Measurements from ENCODE around the gene CCNL2.
"Not testable (repeated sequence)": the region's sequence is repeated elsewhere in the genome, so short reads cannot be mapped to it uniquely, and the experiment has no call there.

Gene CCNL2

DNA sequence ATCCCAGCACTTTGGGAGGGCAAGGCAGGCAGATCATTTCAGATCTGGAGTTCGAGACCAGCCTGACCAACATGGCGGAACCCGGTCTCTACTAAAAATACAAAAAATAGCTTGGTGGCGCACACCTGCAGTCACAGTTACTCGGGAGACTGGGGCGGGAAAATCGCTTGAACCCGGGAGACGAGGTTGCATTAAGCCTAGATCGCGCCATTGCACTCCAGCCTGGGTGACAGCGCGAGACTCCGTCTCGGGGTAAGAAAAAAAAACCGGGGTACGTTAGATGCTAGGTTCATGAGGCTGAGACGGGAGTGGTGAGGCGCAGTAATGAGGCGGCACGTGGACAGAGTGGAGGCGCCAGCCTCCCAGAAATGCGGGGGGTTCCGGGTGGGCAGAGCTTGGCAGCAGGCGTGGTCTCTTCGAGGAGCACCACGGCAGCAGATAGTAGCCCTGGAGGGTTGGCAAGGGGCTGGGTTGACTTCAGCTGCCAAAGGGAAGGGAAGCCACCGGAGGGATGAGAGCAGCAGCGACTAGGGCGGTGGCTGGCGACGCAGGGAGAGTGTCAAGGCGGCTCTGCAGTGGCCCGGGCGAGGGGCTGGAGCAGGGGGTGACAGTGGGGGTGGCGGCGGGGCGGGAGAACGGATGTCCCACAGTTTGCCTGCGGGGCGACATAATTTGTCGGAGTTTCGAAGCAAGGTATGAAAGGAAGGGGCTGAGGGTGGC lies 7.1 kb upstream of the CCNL2 start:
- CTCF ChIA-PET = interaction anchor here (0.6 to 1.4 kb wide), 5 partner anchors 32 to 62 kb away, joined by 3 to 4 read pairs (median 3); no protein-coding TSS in a partner anchor
- 0 out of 2 replicates have a peak, but pooled peaks have one; percentile 7 for TF ChIP-seq GLIS1 (tag by site-specific recombination; IDR thresholded peaks at IDR 0.05)
- TF ChIP-seq GLIS2 (tag by site-specific recombination; IDR thresholded peaks at IDR 0.05) = peak; percentile 46
- TF ChIP-seq SP3 (tag by site-specific recombination; IDR thresholded peaks at IDR 0.05) = no peak
- Histone ChIP-seq H3K4me1 (ENCODE audit: control insufficient read depth, insufficient read depth, low read length) (no peaks in the 10 kb centered on the region), H3K36me3 (ENCODE audit: control insufficient read depth in 2 of 2, insufficient read depth in 1 of 2, low read length in 2 of 2) (peaks cover 19 to 66% of the 10 kb centered on the region in 2 experiments; a peak in 2 of 3 replicates), H3K9me3 (ENCODE audit: control insufficient read depth, insufficient read depth, low read depth, low read length) (no peaks in the 10 kb centered on the region), H3K4me3 (ENCODE audit: low read depth, low read length) (peak overlapping the region; percentile 84), H3K27ac (ENCODE audit: extremely low read depth, low read depth, low read length) (peak overlapping the region; percentile 87)
- POLR2A ChIA-PET = interaction anchor here (0.6 to 1.0 kb wide), 3 partner anchors 31 to 159 kb away, joined by 3 read pairs; partner anchors contain the start of gene AURKAIP1

DNA sequence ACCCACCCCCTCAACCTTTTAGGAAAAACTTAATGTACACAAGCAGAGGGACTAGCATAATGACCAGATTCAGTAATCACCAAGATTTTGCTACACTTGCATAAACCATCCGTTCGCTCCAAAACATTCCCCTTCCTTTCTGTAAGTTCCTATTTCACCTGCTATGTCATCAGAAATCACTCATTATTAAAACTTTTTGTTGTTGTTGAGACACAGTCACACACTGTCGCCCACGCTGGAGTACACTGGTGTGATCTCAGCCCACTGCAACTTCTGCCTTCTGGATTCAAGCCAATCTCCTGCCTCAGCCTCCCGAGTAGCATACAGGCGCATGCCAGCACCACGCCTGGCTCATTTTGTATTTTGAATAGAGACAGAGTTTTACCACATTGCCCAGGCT lies 4.5 kb upstream of the CCNL2 start:
- TF ChIP-seq ZNF600 (tag by site-specific recombination; IDR thresholded peaks at IDR 0.05) = peak; percentile 68
- TF ChIP-seq EGR2 (tag by site-specific recombination; IDR thresholded peaks at IDR 0.05; ENCODE audit: low read depth) = peak; percentile 64; the same call in 1 of the 2 replicates
- TF ChIP-seq, protein P1, sequence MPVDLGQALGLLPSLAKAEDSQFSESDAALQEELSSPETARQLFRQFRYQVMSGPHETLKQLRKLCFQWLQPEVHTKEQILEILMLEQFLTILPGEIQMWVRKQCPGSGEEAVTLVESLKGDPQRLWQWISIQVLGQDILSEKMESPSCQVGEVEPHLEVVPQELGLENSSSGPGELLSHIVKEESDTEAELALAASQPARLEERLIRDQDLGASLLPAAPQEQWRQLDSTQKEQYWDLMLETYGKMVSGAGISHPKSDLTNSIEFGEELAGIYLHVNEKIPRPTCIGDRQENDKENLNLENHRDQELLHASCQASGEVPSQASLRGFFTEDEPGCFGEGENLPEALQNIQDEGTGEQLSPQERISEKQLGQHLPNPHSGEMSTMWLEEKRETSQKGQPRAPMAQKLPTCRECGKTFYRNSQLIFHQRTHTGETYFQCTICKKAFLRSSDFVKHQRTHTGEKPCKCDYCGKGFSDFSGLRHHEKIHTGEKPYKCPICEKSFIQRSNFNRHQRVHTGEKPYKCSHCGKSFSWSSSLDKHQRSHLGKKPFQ (tag by site-specific recombination; IDR thresholded peaks at IDR 0.05) = peak; percentile 60; the same call in 1 of the 2 replicates
- no peak for TF ChIP-seq ZNF529 (tag by site-specific recombination; IDR thresholded peaks at IDR 0.05; ENCODE audit: insufficient replicate concordance)
- TF ChIP-seq ZFHX2 (tag by site-specific recombination; conservative IDR thresholded peaks at IDR 0.05) = peak; percentile 76
- POLR2A ChIA-PET = interaction anchor here (0.7 to 1.2 kb wide), 2 partner anchors 22 to 38 kb away, joined by 3 to 4 read pairs; a partner anchor contains a TSS
- no peak overlapping the region for H3K4me3 ChIP-seq (ENCODE audit: low read depth, low read length)
- H3K27ac ChIP-seq (ENCODE audit: extremely low read depth, low read depth, low read length) = peak overlapping the region; percentile 8; the same call in 1 of the 2 replicates
- peaks cover 19 to 69% of the 10 kb centered on the region in 2 experiments; a peak in 2 of 3 replicates for H3K36me3 ChIP-seq (ENCODE audit: control insufficient read depth in 2 of 2, insufficient read depth in 1 of 2, low read length in 2 of 2)
- no peaks in the 10 kb centered on the region for H3K4me1 ChIP-seq (ENCODE audit: control insufficient read depth, insufficient read depth, low read length)
- CTCF ChIA-PET = interaction anchor here (1.2 kb wide), 1 partner anchor 37 kb away, joined by 4 read pairs; no protein-coding TSS in a partner anchor
- H3K9me3 ChIP-seq (ENCODE audit: control insufficient read depth, insufficient read depth, low read depth, low read length) = no peaks in the 10 kb centered on the region

DNA sequence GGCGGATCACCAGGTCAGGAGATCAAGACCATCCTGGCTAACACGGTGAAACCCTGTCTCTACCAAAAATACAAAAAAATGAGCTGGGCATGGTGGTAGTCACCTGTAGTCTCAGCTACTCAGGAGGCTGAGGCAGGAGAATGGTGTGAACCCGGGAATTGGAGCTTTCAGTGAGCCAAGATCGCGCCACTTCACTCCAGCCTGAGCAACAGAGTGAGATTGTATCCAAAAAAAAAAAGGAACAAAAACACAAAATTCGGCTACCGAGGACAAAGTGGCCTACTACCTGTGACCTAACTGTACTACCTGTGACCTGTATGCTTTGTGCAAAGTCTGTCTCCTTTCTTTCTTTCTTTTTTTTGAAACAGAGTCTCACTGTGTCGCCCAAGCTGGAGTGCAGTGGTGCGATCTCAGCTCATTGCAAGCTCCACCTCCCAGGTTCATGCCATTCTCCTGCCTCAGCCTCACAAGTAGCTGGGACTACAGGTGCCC lies 3.8 kb upstream of the CCNL2 start:
- H3K4me3 ChIP-seq (ENCODE audit: low read depth, low read length); H3K9me3 ChIP-seq (ENCODE audit: control insufficient read depth, insufficient read depth, low read depth, low read length); H3K4me1 ChIP-seq (ENCODE audit: control insufficient read depth, insufficient read depth, low read length); H3K27ac ChIP-seq (ENCODE audit: extremely low read depth, low read depth, low read length): not testable (repeated sequence)
- CTCF ChIA-PET = interaction anchor here (0.6 to 1.9 kb wide), 6 partner anchors 11 to 94 kb away, joined by 3 to 9 read pairs (median 3); no protein-coding TSS in a partner anchor
- H3K36me3 ChIP-seq (ENCODE audit: control insufficient read depth in 2 of 2, insufficient read depth in 1 of 2, low read length in 2 of 2) = peaks cover 19 to 71% of the 10 kb centered on the region in 2 experiments; a peak in 2 of 3 replicates
- TF ChIP-seq, protein P1 (tag by site-specific recombination; IDR thresholded peaks at IDR 0.05) = peak; percentile 95
- TF ChIP-seq, protein P2, sequence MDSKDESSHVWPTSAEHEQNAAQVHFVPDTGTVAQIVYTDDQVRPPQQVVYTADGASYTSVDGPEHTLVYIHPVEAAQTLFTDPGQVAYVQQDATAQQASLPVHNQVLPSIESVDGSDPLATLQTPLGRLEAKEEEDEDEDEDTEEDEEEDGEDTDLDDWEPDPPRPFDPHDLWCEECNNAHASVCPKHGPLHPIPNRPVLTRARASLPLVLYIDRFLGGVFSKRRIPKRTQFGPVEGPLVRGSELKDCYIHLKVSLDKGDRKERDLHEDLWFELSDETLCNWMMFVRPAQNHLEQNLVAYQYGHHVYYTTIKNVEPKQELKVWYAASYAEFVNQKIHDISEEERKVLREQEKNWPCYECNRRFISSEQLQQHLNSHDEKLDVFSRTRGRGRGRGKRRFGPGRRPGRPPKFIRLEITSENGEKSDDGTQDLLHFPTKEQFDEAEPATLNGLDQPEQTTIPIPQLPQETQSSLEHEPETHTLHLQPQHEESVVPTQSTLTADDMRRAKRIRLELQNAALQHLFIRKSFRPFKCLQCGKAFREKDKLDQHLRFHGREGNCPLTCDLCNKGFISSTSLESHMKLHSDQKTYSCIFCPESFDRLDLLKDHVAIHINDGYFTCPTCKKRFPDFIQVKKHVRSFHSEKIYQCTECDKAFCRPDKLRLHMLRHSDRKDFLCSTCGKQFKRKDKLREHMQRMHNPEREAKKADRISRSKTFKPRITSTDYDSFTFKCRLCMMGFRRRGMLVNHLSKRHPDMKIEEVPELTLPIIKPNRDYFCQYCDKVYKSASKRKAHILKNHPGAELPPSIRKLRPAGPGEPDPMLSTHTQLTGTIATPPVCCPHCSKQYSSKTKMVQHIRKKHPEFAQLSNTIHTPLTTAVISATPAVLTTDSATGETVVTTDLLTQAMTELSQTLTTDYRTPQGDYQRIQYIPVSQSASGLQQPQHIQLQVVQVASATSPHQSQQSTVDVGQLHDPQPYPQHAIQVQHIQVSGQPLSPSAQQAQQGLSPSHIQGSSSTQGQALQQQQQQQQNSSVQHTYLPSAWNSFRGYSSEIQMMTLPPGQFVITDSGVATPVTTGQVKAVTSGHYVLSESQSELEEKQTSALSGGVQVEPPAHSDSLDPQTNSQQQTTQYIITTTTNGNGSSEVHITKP (tag by site-specific recombination; IDR thresholded peaks at IDR 0.05) = peak; percentile 89
- peak; percentile 34; the same call in 1 of the 2 replicates for TF ChIP-seq SCRT1 (tag by site-specific recombination; IDR thresholded peaks at IDR 0.05; ENCODE audit: borderline replicate concordance)
- POLR2A ChIA-PET = interaction anchor here (0.7 to 1.5 kb wide), 3 partner anchors 23 to 133 kb away, joined by 3 to 4 read pairs (median 3); a partner anchor contains a TSS
